Middle frontal gyrus (tissue), 1 donor: Measurements from ENCODE around the gene PRR19.
A peak's percentile ranks its signal among the peaks of the same experiment; 100 is the strongest.

Experiments
- DNase-seq: peaks from one replicate; pipeline ENCODE4 v3.0.0-alpha.2; 2015; ENCODE audit warnings: low spot score; ENCODE audit errors: extremely low spot score

Gene PRR19

GRCh38 chr19:42348211-42348610, 46.3 kb downstream of the PRR19 start:
- DNase-seq: no peak

GRCh38 chr19:42349378-42350107, 47.6 kb downstream of the PRR19 start:
- no peak for DNase-seq

DNA sequence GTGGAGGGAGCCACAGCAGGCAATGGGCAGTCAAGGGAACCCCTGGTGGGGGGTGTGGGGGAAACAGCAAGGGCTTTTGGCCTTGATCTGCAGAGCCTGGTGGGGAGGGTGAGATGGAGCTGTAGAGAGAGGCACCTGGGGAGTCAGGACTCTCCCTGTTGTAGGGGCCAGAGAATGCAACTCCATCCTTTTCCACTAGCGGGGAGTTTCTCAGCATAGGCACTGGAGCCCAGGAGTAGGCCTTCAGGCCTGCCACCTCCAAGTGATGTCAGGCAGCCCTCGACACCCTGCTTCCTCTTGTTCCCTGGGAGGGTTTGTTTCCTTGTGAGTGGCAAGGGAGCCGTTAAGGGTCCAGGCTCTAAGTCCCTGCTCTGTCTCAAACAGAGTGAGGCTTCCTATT, 48.5 kb downstream of the PRR19 start:
- DNase-seq: no peak

DNA sequence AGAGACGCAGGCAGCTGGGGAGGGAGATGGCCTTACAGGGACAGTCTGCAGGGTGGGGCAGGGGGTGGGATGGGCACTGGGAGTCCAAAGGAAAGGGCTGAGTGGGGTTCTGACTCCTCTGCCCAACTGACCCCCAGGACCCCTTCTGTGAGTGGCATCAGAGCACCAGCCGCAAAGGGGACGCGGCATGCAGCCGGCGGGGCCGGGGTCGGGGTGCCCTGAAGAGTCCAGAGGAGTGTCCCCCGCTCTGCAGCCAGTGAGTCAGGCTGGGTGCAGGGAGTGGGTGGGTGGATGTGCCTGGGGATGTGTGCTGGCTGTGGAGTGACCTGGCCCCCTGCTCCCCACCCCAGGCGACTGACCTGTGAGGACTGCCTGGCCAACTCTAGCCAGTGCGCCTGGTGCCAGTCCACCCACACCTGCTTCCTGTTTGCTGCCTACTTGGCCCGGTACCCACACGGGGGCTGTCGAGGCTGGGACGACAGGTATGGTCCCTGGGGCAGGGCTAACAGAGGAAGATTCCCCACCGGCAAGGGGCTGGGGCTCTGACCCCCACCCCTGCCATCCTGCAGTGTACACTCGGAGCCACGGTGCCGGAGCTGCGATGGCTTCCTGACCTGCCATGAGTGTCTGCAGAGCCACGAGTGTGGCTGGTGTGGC, 49.3 kb downstream of the PRR19 start:
- DNase-seq: no peak

DNA sequence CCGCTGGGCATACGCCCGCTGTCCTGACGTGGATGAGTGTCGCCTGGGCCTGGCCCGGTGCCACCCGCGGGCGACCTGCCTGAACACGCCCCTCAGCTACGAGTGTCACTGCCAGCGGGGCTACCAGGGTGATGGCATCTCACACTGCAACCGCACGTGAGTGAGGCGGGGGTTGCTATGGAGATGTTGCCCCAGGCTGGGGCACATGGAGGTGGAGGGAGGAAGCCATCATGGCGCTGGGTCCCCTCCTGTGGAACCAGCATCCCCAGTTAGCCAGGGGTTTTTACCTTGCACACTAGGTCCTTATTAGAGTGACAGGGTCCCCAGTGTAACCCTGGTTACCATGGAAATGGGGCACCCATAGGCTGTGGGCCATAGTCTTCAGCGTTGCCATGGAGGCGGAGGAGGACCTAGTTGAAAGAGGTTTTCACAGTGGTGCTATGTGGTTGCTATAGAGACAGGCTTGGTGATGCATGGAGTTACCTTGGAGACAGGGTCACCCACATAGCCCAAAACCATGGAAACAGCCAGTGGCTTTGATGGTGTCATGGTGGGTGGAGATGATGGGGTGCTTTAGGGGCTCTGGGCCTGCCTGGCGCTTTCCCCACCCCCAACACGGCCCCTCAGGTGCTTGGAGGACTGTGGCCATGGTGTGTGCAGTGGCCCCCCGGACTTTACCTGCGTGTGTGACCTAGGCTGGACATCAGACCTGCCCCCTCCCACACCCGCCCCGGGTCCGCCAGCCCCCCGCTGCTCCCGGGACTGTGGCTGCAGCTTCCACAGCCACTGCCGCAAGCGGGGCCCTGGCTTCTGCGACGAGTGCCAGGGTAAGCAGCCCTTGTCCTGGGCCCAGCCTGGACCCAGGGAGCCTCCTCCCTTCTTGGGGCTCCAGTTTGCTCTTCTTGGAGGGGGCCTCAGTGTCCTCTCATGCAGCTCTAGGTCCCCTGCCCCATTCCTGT, 50.6 kb downstream of the PRR19 start:
- peak; percentile 57 for DNase-seq

- DNase-seq: no peak
Measured at GRCh38 chr19:42353341-42354015, 51.5 kb downstream of the PRR19 start.

DNA sequence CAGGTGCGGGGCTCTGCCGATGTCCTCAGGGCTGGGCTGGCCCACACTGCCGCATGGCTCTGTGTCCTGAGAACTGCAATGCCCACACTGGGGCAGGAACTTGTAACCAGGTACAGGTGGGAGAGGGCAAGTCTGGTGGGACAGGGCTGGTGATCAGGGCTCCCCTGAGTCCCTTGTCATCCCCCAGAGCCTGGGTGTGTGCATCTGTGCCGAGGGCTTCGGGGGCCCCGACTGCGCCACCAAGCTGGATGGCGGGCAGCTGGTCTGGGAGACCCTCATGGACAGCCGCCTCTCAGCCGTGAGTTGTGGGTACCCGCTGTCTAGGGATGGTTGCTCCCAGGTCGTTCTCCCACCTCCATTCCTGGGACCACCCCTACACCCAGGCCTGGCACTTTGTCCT, 54.0 kb downstream of the PRR19 start:
- DNase-seq: no peak

DNA sequence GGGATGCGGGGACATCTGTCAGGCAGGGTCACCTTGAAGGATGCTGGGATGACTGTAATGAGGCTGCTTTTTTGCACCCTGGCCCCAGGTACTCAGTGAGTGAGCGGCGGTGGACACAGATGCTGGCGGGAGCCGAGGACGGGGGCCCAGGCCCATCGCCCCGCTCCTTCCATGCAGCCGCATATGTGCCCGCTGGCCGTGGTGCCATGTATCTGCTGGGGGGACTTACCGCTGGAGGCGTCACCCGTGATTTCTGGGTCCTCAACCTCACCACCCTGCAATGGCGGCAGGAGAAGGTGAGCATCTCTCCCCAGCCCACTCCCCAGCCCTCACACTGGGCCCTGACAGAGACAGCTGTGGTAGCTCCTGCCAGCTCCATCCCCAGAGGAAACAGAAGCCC, 54.8 kb downstream of the PRR19 start:
- DNase-seq: no peak

DNA sequence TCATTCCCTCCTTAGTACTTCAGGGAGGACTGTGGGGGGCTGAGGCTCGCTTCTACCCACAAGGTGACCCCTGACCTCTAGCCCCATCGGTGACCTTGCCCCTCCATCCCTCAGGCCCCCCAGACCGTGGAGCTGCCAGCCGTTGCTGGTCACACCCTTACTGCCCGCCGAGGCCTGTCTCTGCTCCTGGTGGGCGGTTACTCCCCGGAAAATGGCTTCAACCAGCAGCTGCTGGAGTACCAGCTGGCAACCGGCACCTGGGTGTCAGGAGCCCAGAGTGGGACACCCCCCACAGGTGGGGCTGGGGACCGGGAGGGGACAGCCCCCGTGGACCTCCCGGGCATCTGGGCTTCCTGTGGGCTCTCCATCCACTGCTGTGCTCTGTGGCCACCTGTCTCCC, 55.4 kb downstream of the PRR19 start:
- DNase-seq: no peak
